ENCODE results near the gene ABCC12.

The ABCC12 gene

DNA sequence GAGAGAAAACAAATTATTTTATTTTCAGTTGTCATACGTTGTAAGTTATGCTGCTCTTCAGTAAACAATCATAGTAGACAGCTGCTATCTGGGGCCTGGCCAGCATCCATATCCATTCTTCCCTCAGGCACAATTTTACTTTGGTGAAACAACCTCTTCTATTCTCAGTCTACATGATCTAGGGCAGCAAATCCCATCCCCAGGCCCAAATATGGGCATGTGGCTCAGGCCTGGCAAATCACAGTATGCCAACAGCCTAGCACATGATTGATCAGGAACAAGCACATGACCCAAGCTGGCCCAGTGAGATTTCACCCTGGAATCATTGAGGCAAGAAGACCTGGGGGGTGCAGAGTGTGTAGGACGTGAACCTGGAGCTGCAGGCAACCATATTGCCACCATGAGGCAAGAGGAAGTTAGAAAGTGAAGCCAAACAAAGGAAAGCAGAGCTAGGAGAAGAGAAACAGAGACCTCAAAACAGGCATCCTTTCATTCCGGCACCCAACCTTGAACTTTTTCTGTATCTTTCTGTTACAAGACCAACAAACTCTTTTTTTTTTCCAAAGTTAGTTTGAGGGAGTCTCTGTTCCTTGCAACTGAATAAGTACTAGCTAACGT, 10.3 kb upstream of the ABCC12 start:
- no peak for DNase-seq (ENCODE audit: low spot score)

DNA sequence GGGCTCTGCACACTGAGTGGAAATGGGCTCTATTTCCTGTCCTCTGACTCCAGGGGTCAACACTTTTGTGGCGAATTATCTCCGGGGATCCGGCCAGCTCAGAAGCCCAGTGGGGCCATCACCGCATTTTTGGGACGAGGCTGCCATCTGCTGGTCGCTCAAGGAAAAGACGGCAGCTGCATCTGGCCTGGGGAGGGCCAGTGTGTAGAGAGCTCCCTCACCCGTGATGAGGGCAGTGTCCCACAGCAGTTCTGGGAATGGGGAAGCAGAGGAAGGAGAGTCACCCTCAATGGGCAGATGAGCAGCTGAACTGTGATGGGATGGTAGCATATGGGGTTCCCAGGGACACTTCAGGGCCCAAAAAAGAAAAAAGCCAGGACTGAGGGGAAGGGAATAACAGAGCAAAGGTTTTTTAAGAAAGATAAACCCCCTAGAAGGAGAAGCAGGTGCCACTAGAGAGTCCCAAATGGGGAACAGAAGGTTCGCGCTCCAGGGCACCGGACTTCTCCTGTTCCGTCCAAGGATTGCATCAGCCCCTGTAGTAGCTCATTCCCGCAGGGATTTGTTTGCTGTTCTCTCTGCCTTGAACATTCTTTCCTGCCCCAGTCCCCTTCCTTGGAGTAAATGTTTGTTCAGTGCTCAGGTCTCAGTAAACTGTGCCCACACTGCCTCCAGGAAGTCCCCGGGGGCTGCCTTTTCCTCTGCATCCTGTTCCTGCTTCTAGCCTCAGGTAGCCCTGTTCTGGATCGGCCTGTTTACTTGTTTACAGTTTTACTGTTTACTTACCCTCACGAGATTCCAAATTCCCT, 9.3 kb upstream of the ABCC12 start:
- peak; percentile 58 for DNase-seq (ENCODE audit: low spot score)

DNA sequence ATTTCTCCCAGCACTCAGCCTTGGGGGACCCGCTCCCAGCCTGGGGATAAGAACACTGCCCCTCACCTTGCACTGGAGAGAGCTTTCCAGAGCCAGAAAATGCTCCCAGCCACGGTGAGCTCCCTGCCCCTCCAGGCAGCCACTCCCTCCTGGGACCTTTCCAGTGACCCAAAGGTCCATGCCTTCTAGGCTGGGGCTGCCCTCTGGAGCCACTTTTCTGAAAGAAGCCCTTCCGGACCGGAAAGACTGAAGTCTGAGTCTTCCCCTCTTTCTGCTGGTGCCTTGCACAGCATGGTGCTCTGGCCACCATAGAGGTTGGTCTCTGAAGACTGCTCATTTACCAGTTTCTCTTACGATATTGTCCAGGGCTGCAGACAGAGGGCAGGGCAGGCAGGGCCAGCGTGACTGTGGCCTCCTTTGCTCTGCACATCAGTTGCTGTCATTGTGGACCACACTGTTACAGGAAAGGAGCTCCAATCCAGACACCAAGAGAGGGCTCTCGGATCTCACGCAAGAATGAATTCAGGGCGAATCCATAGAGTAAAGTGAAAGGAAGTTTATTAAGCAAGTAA, 7.1 kb upstream of the ABCC12 start:
- DNase-seq (ENCODE audit: low spot score): no peak

DNA sequence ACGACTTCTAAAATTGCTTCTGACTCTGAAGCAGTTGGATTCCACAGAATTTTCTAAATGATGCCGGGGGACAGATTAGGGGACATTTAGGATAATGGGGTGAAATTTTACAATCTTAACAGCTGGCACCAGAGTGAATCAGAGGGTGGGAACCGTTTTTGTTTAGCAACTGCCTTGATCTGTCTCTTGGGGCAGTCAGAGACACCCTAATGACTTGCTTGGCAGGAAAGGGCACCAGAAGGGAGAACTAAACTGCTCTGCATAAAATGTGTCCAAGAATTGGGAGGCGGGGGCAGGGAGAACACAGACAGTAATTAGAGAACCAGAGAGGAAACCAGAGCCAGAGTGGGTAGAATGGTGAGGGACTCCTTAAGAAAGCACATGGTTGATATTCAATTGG, 6.1 kb upstream of the ABCC12 start:
- DNase-seq (ENCODE audit: low spot score): no peak

DNA sequence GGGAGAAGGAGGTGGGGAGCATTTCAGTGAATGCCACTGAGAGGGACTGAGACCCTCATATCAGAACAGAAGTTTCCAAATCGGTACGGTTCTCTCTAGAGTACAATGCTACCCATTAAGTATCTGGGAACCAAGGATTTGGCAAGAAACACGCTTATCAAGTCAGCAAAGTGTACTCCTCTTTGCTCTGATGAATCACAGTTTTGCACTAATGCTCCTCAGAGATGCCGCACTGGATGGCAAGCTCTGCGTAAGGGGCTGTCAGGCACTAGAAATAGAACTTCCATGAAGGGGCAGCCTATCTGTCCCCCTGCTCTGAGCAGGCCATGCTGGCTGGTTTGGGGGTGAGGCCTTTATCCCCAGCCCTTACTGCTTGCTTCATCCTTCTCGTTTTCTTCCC, 4.8 kb upstream of the ABCC12 start:
- DNase-seq (ENCODE audit: low spot score): no peak

DNA sequence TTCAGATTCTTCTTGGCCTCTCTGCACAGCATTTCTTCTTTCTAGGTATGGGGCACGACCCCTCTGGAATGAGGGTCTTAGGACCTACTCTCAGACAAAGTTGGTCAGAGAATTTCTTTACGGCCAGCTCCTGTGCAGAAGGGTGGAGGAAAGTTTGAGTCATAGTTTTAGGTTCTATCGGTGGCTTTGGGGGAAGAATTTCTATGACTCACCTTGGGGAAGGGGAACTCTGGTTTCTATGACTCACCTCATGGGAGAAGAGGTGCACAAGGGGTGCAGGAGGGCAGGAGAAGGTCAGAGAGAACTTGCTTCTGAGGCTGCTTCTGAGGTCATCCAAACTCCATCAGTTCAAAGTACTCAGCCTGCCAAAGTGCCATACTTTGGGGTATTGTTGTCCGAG, 2.5 kb upstream of the ABCC12 start:
- DNase-seq (ENCODE audit: low spot score): peak; percentile 19

DNA sequence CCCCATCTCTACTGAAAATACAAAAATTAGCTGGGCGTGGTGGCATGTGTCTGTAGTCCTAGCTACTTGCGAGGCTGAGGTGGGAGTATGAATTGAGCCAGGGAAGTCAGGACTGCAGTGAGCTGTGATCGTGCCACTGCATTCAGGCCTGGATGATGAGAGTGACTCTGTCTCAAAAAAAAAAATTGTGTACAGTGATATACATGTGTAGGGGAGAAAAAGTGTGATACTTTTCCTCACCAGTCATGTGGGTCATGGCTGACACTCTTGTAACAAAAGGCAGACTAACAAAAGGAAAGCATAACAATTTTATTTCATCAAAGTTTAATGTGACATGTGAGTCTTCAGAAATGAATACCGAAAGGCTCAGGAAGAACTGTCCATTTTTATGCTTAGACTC, 2.0 kb upstream of the ABCC12 start:
- DNase-seq (ENCODE audit: low spot score): no peak

DNA sequence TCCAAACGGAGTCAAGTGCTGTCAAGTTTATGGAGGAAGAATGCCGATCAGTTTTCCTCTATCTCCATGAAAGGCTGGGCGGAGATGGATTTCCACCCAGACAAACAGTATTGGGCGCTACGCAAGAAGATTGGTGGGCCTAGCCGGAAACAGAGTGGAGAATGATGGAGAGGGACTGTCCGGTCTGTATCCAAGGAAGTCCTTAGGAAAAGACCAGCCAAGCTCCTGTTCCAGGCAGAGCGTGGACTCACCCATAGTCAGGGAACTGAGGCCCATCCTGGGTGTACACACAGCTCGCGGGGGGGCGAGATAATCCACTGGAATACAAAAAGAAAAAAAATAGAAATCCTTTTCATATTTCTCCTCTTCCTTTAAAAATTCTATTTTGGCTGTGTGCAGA, 1.5 kb upstream of the ABCC12 start:
- DNase-seq (ENCODE audit: low spot score): no peak

DNA sequence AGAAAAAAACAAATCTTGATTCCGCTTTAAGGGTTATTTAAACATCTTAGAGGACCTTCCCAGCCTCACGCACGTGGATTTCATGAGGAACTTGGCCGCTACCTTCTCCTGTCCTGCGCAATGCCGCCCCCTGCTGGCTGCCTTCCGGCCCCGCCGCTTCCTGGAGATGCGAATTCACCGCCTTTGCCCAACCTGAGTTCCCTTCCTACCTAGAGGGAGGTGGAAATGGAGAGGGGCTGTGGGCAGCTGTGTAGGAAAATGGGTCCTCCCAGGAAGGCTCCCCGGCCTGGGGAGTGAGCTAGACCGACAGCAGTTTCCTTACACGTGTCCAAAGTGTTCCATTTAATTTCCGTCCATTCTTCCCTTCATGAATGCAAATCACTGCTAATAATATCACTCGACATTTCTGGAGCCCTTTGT, 1.0 kb upstream of the ABCC12 start:
- peak; percentile 70 for DNase-seq (ENCODE audit: low spot score)

DNA sequence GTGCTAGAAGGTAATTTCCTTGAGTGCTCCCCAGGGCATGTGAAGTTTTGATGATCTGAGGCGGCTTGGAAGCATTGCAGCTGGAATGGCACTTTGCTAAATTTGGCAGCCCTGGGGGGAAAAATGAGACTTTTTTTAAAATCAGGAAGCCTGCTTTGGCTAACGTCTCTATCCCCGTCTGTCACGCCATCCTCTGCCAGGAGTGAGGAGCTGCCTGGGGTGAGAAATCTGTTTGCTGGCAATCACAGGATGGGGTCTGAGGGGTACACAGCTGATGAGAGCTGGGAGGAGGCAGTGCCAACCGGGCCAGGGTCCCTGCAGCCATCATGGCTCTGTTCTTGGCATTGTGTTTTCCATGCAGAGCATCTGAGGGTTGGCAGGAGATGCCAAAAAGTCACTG, 2.0 kb downstream of the ABCC12 start:
- DNase-seq (ENCODE audit: low spot score): no peak

DNA sequence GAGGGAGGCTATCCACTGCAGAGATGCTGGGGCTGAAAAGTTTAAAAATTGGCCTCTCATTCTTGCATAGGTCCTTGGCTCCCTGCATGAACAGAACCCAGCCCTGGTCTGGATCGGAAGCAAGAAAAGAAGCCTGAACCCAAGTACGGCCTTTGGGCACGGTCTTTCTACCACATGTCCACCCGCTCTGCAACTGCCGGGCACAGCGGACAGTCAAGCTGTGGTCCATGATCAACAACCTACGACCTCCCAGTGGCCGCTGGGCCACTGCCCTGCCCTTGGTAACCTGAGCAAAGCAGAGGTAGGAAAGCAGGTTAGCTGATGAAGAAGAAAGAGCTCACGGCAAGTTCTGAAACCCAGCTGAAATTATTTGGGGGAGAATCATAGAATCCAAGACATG, 3.6 kb downstream of the ABCC12 start:
- DNase-seq (ENCODE audit: low spot score): no peak

DNA sequence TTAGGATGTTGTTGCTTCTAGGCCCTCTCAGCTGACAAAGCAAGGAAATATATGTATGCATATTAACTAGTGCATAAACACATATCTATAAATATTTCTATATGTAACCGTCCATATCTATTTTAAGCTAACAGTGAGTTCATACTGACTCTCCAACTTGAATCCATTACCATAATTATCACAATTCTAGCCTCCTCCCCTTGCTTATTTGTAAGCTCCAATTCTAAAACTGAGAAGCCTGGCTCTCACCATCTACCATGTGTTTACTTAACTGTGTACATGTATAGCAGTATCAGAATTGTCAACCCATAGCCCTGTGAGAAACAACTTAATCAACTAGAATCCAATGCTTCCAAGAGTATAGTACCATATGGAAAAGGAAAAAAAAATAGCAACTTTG, 5.1 kb downstream of the ABCC12 start:
- no peak for DNase-seq (ENCODE audit: low spot score)

DNA sequence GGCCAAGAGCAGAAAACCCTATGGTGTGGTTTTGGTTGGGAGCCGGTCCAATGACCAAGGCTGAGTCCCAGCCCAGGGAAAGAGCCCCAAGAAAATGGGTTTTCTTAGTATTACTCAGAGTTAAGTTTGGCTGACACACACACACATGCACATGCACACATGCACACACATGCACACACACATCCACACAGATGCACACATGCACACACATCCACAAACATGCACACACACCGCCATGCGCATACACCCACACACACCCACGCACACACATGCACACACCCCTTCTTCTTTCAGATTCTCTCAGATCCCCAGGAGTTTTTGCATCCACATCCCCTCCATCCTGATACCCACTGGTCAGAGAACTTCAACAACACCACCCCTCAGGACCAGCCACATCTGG, 9.1 kb downstream of the ABCC12 start:
- no peak for DNase-seq (ENCODE audit: low spot score)

DNA sequence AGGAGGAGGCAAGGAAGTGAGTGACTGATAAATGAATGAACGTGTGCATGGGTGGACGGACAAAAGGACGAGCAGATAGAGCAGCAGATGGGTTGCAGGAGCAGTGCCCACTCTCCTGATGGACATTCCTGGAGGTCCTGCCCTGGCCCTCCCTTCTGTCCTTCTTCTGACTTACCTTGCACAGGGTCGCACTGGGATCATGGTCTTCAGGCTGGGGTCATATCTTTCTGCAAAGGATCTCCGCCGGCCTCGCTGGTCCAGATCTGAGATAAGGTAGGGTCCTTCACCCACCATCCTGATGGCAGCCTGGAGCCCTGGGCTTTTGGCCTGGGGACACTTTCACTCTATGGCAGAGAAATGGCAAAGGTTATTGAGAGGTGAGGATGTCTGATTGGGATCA, 9.7 kb downstream of the ABCC12 start:
- DNase-seq (ENCODE audit: low spot score): no peak

DNA sequence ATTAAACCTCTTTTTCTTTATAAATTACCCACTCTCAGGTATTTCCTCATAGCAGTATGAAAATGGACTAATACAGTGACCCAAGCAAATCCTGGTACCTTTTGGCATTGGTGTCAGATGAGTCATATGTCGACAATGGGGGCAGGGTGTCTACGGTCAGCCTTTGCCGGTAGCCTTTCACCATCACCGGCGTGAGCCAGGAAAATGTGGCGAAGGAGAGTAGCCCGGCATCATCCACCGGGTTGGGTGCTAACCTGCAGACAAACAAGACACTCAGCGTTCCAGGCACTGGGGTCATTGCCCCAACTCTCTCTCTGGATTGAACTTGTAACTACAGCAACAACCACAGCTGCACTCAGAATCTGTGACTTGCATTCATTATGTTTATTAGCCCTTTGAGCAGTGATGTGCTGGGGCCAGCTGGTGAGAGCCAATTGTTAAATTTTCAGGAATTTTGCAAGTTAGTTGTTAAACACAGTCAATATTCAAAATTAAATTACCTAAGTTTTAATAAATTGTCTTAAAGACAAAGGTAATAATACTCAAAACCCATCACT, 11.9 kb downstream of the ABCC12 start:
- DNase-seq (ENCODE audit: low spot score): no peak

DNA sequence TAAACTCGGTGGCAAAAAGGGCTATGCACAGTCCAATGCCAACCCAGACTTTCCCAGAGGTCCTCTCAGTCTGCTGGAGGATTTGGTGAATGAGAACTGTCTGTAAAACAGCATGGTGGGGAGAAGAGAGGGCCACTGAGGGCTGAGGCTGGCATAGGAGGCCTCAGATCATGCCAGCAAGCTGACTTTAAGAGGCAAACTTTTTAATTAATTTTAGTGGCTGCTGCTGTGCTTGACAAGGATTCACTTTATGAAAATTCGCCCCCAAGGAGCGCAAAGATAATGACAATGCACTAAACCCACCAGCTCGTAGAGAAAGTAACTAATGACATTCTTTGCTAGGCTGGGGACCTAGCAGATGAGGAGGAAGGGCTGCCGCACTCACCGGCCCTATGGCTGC, 15.0 kb downstream of the ABCC12 start:
- DNase-seq (ENCODE audit: low spot score): no peak

DNA sequence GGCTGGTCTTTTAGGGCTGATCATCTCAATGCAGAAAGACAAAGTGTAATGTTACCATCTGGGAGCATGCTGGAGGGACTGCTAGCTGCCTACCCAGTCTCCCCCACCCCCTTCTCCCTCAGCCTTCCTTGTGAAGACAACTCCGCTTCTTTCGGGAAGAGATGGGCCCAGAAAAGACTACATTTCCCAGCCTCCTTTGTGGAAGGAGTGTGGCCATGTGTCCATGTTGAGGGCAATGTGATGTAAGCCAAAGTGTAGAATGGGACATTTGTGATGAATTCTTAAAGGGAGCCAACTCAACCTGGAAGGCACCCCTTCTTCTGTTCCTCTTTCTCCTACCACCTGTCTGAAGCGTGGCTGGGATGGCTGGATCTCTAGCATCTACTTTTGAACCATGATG, 16.3 kb downstream of the ABCC12 start:
- DNase-seq (ENCODE audit: low spot score): no peak

DNA sequence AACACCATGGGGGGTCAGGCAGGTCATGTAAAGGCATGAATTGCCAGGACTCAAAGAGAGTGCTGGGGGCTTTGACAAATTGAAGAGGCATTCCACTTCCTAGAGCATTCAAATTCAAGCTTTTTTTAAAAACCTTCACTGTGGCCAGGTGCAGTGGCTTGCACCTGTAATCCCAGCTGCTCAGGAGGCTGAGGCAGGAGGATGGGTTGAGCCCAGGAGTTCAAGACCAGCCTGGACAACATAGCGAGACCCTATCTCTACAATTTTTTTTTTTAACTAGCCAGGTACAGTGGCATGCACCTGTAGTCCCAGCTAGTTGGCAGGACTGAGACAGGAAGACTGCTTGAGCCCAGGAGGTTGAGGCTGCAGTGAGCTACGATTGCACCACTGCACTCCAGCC, 17.2 kb downstream of the ABCC12 start:
- no peak for DNase-seq (ENCODE audit: low spot score)

DNA sequence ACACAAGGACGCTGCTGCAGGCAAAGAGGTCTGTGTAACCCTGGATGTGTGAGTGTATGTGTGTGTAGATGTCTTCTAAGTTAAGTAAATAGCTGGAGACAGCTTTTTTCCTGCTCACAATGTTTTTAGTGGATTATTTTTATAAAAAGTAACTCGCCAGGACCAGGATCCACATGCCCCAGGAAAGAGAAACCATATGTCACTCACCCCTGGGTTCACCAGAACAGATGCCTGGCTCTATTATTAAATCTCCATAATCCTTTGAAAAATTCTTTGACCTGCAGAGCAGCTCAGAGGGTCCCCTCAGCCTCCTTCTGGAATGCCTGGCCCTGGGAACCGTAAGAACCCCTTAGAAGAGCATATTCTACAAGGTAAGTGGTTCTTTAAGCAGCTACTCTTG, 18.0 kb downstream of the ABCC12 start:
- no peak for DNase-seq (ENCODE audit: low spot score)

DNA sequence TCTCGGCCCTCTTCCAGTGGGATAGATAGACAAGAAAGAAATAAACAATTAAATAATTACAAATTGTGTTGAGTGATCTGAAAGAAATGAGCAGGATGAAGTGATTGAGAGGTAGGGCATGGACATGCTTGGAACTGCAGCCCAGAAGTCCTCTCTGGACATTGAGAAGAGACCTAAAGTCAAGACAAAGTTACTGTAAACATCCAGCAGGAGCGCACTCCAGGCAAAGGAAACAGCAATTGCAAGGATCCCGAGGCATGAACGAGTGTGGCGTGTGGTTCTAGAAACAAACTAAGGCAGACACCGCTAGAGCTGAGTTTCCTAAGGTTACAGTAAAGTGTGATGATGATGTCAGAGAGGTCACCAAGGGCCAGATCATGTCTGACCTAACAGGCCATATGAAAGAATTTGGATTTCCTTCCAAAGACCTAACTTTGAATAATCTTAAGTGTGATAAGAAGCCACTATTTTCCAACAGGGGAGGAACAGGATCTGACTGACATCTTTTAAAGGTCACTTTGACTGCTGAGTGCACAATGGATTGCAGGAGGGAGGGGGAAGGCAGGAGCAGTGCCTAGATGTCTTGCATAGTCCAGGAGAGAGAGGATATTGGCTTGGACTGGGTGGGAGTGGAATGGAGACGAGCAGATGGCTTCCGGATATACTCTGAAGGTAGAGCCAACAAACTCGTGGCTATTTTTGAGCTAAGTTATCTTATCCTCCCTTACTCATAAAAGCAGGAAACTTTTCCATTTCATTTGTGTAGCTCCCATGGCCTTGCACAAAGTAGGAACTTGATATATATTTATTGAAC, 19.0 kb downstream of the ABCC12 start:
- no peak for DNase-seq (ENCODE audit: low spot score)

DNA sequence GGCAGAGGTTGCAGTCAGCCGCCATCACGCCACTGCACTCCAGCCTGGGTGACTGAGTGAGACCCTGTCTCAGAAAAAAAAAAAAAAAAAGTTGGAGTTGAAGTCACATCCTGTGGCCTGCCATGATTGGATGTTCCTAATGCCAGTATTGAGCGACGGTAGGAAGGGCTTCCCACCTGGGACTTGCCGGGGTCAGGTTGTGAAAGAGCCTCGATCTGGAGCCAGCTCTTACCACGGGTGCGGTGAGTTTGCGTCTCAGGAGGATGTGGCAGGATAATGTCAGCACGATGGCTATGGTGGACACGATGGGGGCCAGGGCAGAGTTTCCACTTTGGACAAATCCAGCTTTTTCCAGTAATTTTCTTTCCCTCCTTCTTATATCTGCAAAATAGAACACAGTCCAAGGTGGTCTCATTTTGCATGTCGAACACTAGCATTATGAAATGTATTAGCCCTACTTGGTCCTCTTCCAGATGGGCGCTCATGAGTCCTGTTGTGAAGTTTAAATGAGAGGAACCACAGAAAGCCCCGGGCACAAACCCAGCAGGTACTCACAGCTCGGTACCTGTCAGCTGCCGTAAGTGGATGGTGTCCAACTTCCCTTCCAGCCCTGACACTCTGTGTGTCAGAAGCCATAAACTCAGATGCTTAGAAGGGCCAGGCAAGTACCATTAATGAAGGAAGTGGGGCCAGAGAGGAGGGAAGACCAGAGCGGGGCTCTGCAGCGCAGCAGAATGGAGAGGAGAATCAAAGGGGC, 22.2 kb downstream of the ABCC12 start:
- no peak for DNase-seq (ENCODE audit: low spot score)

DNA sequence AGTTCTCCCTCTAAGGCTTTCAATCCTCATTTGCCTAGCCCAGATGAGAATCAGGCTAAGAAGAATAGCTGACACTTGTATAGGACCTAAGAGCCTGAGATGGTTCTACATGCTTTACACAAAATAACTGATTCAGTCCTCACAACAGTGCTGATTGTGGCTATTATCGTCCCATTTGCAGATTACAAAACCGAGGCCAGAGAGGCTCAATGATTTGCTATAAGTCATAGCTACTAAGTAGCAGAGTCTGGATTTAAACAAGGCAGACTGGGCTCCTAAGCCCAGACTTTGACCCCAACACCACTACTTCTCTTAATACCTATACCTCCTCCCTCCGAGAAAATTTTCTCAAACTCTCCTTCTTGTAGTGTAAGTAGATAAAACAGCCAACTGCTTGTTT, 23.1 kb downstream of the ABCC12 start:
- DNase-seq (ENCODE audit: low spot score): no peak
